NCI-H146 (cell line): ENCODE measurements around the gene GFPT1.
"Not testable (repeated sequence)": the region's sequence is repeated elsewhere in the genome, so short reads cannot be mapped to it uniquely, and the experiment has no call there.

Source experiments
- DNase-seq: peaks from one replicate; lab custom pipeline; 2025; lab: John Stamatoyannopoulos, UW

Gene GFPT1

DNA sequence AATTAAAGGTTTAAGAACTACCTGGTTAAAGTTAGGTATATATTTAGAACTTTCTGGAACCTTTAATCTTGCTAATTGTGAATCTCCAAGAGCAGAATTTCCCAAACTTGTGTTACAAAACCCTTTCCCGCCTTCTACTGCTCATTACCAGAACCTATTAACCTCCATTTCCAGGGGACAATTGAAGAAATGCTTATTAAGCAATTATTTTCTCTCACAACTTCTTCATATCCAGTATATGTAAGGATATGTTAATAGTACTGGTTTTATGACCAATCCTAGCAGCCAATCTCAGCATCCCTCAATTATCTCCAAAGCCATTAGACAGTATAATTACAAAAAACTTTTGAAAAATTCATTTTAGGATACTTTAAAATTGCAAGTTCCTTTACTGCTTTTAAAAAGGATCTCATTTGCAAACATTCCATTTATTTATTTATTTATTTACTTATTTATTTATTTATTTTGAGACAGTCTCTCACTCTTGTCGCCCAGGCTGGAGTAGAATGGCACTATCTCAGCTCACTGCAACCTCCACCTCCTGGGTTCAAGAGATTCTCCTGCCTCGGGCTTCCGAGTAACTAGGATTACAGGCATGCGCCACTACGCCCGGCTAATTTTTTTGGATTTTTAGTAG lies 3.7 kb downstream of the GFPT1 start:
- no peak for DNase-seq

DNA sequence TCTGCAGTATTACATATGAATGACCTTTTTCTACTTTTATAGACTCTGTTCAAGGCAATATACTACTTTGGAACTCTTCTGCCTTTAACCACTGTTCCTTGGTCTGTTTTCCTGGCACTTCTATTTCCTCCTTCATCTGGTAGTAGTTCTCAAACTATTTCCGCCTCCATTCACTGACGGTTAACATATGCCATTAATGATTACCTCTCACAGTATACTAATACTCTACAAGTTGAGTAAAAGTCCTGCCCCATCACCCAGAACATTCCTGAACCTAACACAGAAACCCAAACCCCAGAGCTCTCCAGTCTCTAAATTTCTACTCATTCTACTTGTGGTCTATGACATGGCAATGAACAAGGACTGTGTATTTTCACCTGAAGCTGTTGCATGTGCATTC lies 4.5 kb downstream of the GFPT1 start:
- DNase-seq = no peak

DNA sequence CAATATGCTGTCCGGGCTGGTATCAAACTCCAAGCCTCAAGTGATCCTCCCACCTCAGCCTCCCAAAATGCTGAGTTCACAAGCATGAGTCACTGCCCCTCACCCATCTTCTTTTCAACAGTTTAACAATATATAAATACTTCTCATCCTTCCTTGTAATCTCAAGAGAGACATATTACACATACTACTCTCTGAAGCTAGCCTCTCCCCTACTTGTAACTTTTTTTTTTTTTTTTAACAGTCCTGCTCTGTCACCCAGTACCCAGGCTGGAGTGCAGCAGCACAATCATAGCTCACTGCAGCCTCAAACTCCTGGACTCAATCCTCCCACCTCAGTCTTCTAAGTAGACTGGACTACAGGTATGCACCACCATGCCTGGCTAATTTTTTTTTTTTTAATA lies 5.7 kb downstream of the GFPT1 start:
- DNase-seq = no peak

DNA sequence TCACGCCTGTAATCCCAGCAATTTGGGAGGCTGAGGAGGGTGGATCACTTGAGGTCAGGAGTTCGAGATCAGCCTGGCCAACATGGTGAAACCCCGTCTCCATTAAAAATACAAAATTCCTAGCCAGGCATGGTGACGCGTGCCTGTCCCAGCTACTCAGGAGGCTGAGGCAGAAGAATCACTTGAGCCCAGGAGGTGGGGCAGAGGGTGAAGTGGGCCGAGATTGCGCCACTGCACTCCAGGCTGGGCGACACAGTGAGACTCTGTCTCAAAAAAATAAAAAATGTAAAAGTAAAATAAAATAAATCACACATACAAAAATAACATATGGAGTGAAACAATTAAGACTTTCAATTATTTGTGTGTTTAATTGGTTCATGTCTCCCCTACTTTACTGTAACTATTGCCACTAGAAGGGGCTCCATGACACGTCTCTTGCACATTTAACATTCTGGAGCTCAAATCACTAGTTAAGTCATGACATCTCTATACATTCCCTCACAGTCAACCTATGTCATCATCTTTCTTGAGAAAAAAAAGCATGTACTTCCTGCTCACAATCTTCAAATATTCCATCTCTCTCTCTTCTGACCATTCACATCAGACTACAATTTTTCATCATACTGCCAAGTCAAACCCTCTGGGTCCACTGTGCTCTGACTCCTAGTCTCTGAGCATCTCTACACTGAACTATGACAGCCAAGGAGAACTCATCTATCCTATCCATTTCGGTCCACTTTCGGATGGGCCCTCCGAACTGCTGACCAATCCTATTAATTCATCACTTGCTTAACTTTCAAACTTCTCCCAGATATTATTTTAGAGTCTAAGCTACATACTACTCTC lies 6.7 kb downstream of the GFPT1 start:
- DNase-seq = no peak

DNA sequence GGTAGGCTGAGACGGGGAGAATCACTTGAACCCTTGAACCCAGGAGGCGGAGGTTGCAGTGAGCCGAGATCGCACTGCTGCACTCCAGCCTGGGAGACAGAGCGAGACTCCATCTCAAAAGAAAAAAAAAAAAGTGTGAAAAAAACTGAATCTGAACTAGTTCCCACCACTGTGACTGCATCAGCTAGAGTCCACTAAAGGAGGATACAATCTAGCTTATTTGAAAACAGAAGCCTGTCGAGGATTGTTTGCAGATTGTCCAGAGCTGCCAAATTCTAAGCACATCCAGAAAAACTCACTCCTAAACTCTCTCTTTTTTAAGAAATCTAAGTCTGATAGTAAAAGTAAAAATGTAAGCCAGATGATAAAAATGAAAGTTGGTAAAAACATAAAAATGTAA lies 10.6 kb downstream of the GFPT1 start:
- DNase-seq = peak; percentile 24

DNA sequence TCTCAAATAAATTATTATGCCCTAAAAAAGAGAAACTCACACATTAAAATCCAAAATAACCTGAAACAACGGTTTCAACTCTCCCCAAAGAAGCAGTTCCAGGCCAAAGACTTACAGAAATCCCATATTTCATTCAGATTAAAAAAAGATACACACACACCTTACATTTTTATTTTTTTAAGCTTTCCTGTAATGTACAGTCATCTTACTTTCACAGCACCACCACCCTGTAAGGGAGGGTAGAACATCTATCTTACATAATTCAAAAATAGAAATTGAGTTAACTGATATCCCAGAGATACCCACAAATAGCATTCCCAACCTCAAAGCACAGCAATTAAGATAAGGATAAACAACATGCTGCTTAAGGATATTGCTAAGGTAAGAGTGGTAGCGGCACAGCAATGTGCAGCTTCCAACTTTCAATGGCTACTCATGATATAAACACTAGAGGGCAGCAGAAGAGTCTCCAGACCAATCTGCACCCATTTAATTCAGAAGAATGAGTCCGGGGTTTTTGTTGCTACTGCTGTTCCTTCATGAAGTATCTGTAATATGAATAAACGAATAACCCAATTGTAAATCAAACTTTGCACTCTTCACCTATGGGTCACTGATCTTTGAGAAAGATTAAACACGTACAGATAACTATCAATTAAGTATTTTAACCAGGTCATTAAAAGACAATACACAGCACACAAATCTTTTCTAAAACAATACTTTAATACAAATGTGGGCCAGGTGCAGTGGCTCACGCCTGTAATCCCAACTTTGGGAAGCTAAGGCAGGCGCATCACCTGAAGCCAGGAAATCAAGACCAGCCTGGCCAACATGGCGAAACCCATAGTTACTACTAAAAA lies 11.3 kb downstream of the GFPT1 start:
- DNase-seq = peak; percentile 68

- DNase-seq = no peak
These were observed 14.3 kb downstream of the GFPT1 start for GRCh38 chr2:69372767-69373166.

DNA sequence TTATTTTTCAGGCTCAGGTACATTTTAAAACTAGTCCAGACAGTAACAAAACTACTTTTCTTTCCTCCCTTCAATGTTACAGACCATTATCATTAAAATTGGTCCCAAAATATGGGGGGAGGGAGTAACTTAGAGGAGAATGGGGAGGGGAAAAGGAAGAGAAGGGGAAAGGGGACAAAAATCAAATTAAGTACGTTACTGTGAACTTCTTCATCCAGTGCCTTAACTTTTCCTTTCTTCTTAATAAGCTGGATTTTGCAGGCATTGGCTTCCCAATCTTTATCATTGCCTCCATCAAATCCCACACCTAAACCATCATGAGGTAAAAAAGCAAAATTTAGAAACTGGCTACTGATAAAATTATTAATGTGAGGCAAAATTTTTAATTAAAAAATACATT lies 17.2 kb downstream of the GFPT1 start:
- DNase-seq = no peak

DNA sequence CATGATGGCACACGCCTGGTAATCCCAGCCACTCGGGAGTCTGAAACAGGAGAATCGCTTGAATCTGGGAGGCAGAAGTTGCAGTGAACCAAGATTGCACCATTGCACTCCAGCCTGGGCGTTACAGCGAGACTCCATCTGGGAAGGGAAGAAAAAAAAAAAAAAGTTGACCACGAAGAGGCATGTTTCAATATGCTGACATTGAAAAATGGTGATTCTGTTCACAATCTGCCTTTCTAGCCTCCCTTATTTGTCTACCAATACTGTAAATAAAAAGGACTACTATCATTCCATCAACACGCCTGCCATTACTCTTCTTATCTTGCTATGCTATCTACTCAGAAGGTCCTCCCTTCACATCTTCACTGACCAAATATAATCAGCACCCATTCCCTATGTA lies 18.4 kb downstream of the GFPT1 start:
- DNase-seq = no peak

DNA sequence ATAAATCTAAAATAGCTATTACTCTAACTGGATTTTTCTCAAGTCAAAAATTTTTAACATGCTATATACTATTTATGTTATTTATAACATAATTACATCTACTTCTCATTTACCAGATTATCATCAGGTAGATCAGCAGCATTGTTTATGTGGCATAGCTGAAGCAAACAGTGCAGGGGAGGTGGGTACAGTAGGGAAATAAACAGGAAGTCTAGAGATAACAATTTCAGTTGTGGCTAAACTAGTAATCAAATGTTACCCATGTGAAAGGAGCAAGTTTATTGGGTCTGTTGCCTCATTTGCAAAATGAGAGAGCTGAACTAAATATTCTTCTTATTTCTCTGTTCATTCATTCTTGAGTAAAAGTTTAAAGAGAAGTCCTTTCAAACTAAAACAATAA lies 27.7 kb downstream of the GFPT1 start:
- DNase-seq = no peak

DNA sequence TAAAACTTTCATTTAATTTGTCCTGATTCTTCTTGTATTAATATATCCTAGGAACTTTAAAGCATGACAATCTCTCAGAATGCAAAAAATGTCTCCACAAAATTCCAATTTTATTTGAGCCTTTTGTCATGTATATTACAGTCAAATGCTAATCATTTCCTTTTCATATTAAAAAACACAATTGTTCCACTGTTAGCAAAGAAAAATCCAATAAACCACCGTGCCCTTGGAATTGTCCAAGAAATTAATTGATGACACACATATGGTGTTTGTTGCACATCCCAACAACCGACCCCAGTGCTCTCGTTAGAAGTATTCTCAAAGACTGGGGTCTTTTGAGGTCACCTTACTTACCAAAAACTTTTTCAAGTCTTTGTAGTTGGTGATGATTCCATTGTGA lies 28.1 kb downstream of the GFPT1 start:
- no peak for DNase-seq

GRCh38 chr2:69356471-69356870 lies 30.6 kb downstream of the GFPT1 start:
- DNase-seq = no peak

DNA sequence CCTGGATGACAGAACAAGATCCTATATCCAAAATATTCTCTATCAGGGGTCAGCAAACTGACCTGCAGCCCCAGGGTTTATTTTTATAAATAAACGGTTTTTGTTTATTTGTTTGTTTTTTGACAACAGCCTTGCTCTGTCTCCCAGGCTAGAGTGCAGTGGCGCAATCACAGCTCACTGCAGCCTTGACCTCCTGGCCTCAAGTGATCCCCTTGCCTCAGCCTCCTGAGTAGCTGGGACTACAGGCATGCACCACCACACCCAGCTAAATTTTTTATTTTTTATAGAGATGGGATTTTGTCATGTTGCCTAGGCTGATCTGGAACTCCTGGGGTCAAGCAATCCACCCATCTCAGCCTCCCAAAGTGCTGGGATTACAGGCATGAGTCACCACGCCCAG lies 32.1 kb downstream of the GFPT1 start:
- DNase-seq = not testable (repeated sequence)

DNA sequence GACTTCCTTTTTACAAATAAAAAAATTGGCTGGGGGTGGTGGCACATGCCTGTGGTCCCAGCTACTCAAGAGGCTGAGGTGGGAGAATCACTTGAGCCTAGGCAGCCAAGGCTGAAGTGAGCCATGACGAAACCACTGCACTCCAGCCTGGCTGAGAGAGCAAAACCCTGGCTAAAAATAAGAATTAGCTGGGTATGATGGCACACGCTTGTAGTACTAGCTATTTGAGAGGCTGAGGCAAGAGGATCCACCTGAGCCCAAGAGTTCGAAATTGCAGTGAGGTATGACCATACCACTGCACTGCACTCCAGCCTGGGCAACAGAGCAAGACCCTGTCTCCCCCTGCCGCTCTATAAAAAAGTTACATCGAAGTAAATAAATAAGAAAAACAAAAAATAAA lies 33.7 kb downstream of the GFPT1 start:
- no peak for DNase-seq

- no peak for DNase-seq
These were observed 38.2 kb downstream of the GFPT1 start for GRCh38 chr2:69348781-69349180.

DNA sequence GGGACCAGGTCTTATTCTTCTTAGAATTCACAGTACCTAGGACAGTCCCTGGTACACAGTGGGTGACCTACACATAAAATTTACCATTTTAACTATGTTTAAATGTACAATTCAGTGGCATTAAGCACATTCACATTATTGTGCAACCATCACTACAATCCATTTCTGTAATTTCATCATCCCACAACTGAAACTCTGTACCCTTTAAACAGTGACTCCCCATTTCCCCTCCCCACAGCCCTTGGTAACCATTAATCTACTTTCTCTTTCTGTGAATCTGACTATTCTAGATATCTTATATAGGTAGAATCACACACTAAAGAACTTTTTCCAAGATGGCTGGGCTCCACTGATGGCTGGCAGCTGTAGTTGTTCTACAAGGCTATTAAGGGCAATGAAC lies 41.6 kb downstream of the GFPT1 start:
- DNase-seq = no peak

- DNase-seq = no peak
These were observed 42.7 kb downstream of the GFPT1 start for GRCh38 chr2:69344305-69344704.

DNA sequence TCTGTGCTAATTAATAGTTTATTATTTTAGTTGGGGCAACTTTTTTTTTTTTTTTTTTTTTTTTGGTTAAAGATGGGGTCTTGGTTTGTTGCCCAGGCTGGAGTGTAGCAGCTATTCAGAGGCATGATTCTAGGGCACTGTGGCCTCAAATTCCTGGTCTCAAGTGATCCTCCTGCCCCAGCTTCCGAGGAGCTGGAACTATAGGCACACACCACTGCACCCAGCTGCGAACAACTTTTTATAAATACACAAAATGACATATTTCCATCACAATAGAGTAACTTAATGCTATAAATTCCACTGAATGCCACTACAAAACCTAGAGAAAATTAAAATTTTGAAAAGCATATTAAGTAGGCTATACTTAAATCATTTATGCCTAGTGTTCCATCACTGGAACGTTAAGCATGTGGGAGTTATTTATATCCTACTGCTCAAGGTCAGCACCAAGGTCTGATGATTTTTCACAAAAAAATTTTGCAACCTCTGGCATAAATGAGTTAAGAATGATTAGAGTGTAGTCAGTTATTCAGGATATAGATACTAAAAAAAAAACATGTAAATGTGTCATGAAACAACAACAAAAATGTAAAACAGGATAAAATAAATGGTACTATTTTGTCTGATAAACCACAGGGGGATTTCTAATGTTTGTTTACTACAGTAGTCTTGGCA lies 46.8 kb downstream of the GFPT1 start:
- DNase-seq = no peak

DNA sequence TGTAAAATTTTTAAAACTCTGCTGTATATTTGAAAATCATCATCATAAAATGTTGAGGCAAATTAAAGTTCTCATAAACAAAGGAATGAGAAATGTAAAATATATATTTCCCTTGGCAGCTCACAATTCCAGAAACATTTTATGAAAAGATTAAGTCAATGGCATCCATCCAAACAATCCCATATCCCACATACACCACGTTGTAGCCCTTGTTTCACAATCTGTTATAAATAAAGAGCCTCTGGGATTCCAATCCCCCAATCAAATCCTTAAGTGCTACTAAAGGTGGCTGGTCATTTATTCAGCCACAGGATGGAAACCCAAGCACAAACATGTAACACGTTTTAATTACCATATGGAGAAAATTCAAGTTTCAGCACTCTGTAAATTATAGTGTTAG lies 51.7 kb downstream of the GFPT1 start:
- DNase-seq = no peak

DNA sequence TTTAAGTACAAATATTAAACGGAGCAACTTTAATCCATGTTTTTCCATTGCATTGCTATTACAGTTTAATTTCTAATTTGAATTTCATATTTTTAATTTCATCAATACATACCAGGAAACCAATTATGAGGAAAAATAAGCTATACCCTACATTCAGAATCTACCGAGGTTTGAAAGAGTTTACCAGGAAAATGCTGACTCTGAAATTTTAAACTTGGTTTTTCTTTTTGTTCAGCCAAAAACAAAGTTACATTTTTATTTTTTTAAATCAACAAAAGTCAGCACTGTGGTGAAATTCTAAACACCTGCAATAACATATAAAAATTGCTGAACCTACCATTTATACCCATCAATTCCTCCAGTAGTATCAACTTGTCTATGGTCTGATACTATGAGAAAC lies 53.7 kb downstream of the GFPT1 start:
- no peak for DNase-seq

DNA sequence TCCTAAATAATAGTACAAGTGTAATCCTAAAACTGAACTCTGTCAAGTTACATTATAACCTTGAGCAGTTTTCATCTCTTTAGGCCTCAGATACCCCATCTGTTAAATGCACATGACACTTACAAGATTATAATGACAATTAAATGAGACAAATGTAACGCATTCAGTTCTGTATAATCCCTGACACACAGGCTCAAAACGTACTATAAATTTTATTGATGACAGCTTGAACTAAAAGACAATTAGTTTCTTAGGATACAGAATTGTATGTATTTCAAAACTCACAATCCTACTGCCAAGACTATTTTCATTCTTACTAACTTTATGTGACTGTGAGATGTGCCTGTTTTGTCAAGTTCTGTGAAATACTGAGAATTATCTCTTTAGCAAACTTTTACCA lies 56.2 kb downstream of the GFPT1 start:
- no peak for DNase-seq

DNA sequence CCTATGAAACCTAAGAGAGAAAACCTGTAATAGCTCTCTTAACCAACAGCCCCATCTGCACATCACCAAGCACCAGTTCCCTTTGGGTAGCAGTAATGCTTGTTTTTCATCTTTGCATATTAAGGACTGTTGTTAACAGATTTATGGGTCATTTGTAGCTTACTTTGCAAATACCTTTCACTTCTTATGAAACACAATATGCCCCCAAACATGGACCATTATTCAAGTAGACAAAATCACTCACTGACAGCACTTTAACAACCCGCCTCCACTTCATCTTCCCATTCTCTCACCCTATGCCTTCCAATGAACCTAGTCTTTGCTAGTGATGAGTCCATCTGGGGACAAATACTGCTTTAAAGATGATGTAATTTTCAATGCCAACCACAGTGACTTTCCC lies 64.4 kb downstream of the GFPT1 start:
- DNase-seq = no peak
